ENCODE results near the gene NCAN. TPM values are rescaled to one million over a fixed set of nuclear protein-coding genes. Genes with fewer than 3 reads are reported as not detected.
A peak's percentile ranks its signal among the peaks of the same experiment; 100 is the strongest.

NCAN gene
- total and polyA plus RNA-seq, 2 of the 8 experiments (the other 6 are each of a cell fraction or from before 2014, with no cell fraction given), result 2.7 TPM

DNA sequence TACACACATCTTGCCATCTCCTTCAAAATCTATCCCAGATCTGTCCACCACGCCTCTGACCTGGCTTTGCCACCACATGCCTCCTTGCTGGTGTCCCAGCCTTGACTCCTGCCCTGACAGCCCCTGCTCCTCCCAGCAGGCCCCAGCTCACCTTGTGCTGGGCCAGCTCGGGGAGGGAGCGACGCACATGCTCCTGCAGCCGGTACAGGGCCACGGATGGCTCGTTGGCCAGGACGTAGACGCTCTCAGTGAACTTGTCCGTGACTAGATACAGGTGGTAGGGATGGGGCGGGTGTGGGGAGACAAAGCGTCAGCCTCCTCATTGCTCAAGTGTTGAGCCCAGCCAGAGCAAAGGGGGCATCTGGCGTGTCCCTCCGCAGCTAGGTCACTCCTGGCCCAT is 25.0 kb upstream of the NCAN start:
- no peak overlapping the region for H2AK5ac ChIP-seq (ENCODE audit: low read depth, low read length)
- no peak overlapping the region for H4K5ac ChIP-seq (ENCODE audit: insufficient read length, low read depth, low read length)
- no peaks in the 10 kb centered on the region for H3K9me3 ChIP-seq (ENCODE audit: insufficient read depth in 2 of 2, low read depth in 1 of 2, low read length in 1 of 2)
- H3K9ac ChIP-seq (replicated peaks in 1 of 4; ENCODE audit: extremely low read depth in 1 of 4, low read depth in 3 of 4, low read length in 3 of 4), result no peak overlapping the region
- H2AFZ ChIP-seq (ENCODE audit: low read length), result no peak overlapping the region
- H3K23ac ChIP-seq (ENCODE audit: insufficient read length), result no peak overlapping the region
- peaks cover 0 to 3% (median 1%) of the 10 kb centered on the region in 4 experiments; a peak in 4 of 7 replicates for H3K4me1 ChIP-seq (replicated peaks in 1 of 4; ENCODE audit: control insufficient read depth in 3 of 4, insufficient read depth in 4 of 4, low read length in 3 of 4)
- H2BK12ac ChIP-seq (ENCODE audit: low read depth, low read length), result no peak overlapping the region
- CTCF ChIA-PET (ENCODE audit: partially characterized antibody), result interaction anchor here (1.0 to 5.2 kb wide), 4 partner anchors 11 to 40 kb away, joined by 3 to 24 read pairs (median 3); no protein-coding TSS in a partner anchor
- no peaks in the 10 kb centered on the region for H3K27me3 ChIP-seq (replicated peaks in 1 of 4; ENCODE audit: control insufficient read depth in 3 of 4, extremely low read depth in 1 of 4, insufficient read depth in 3 of 4, low read length in 3 of 4)
- WGBS, 2 experiments (ENCODE audit: extremely low coverage in 1 of 2, insufficient coverage in 1 of 2, insufficient read length in 1 of 2, insufficient replicate concordance in 2 of 2, low coverage in 1 of 2, low lambda C conversion rate in 2 of 2, missing lambda C conversion rate in 1 of 2), result 93% methylated on average over 14 of the region's 14 CpGs; no CpG with 5 or more reads in 1 of the 2 experiments
- no peak overlapping the region for H3K4ac ChIP-seq (replicated peaks; ENCODE audit: insufficient read length, low read depth, low read length)
- DNase-seq (ENCODE audit: low read depth in 1 of 2, low spot score in 2 of 2), result no peak
- H2BK15ac ChIP-seq (ENCODE audit: low read length), result no peak overlapping the region
- H3K79me2 ChIP-seq (ENCODE audit: control insufficient read depth in 1 of 2, insufficient read depth in 2 of 2, low read length in 2 of 2), result peaks cover 0 to 16% of the 10 kb centered on the region in 2 experiments; a peak in 2 of 4 replicates
- no peak overlapping the region for H3K18ac ChIP-seq (ENCODE audit: extremely low read depth, low read length)
- no peak overlapping the region for H2BK20ac ChIP-seq (ENCODE audit: low read length)
- no peak overlapping the region for H3K27ac ChIP-seq (ENCODE audit: low read depth, low read length)
- H3K14ac ChIP-seq (ENCODE audit: insufficient read length), result no peak overlapping the region
- H3K56ac ChIP-seq (replicated peaks; ENCODE audit: insufficient read length, low read depth, low read length), result no peak overlapping the region
- no peak for FAIRE-seq
- H4K91ac ChIP-seq (replicated peaks; ENCODE audit: insufficient read length, low read length), result peak overlapping the region; percentile 54
- H2BK5ac ChIP-seq (ENCODE audit: low read depth, low read length), result no peak overlapping the region; the same call in 1 of the 2 replicates
- no peak overlapping the region for H2BK120ac ChIP-seq (replicated peaks; ENCODE audit: low read depth, low read length)
- peaks cover 4% of the 10 kb centered on the region for H3K79me1 ChIP-seq (ENCODE audit: low read depth, low read length)
- peaks cover 2 to 10% of the 10 kb centered on the region in 2 experiments for H4K20me1 ChIP-seq (replicated peaks in 1 of 2; ENCODE audit: control insufficient read depth in 1 of 2, insufficient read depth in 2 of 2, low read length in 2 of 2)
- H3K23me2 ChIP-seq (ENCODE audit: low read depth, low read length), result no peaks in the 10 kb centered on the region; the same call in 1 of the 2 replicates
- H3K36me3 ChIP-seq (ENCODE audit: control insufficient read depth in 2 of 4, insufficient read depth in 4 of 4, low read length in 3 of 4), result peaks cover 2 to 6% (median 4%) of the 10 kb centered on the region in 4 experiments; a peak in 6 of 8 replicates
- no peak overlapping the region for H4K8ac ChIP-seq (ENCODE audit: extremely low read depth, insufficient read depth, low read length)
- H3K4me3 ChIP-seq (ENCODE audit: extremely low read depth in 1 of 4, insufficient read depth in 2 of 4, low read depth in 3 of 4, low read length in 4 of 4), result no peak overlapping the region
- POLR2A ChIA-PET (ENCODE audit: partially characterized antibody), result interaction anchor here (1.0 to 1.6 kb wide), 3 partner anchors 12 to 87 kb away, joined by 3 to 4 read pairs (median 3); partner anchors contain the start of gene TM6SF2
- no peak overlapping the region for H3K4me2 ChIP-seq (ENCODE audit: insufficient read depth in 1 of 2, low read depth in 2 of 2, low read length in 2 of 2)
- TF ChIP-seq RFX5 (IDR thresholded peaks at IDR 0.05; ENCODE audit: borderline replicate concordance, low read depth, low read length) (no peak), YY1 (IDR thresholded peaks at IDR 0.05; ENCODE audit: low read depth, low read length) (no peak), CHD1 (IDR thresholded peaks at IDR 0.05; ENCODE audit: low read depth, low read length) (no peak), PHF8 (conservative IDR thresholded peaks at IDR 0.05; ENCODE audit: low read depth, low read length) (no peak), GTF2F1 (IDR thresholded peaks at IDR 0.05; ENCODE audit: borderline replicate concordance, low read depth, low read length) (no peak), BACH1 (IDR thresholded peaks at IDR 0.05; ENCODE audit: low read length) (no peak), POLR2AphosphoS5 (IDR thresholded peaks at IDR 0.05; ENCODE audit: low read depth, low read length) (no peak), JUN (IDR thresholded peaks at IDR 0.05; ENCODE audit: low read depth, low read length) (no peak), SUZ12 (IDR thresholded peaks at IDR 0.05; ENCODE audit: low read length) (no peak), SIN3A (conservative IDR thresholded peaks at IDR 0.05 in 1 of 2, IDR thresholded peaks at IDR 0.05 in 1 of 2; ENCODE audit: low read depth in 1 of 2, low read length in 2 of 2) (no peak), RXRA (IDR thresholded peaks at IDR 0.05; ENCODE audit: insufficient read depth, low read depth, low read length) (no peak)
- TF ChIP-seq, protein P1, sequence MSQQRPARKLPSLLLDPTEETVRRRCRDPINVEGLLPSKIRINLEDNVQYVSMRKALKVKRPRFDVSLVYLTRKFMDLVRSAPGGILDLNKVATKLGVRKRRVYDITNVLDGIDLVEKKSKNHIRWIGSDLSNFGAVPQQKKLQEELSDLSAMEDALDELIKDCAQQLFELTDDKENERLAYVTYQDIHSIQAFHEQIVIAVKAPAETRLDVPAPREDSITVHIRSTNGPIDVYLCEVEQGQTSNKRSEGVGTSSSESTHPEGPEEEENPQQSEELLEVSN (IDR thresholded peaks at IDR 0.05), result no peak
